Effector memory CD8-positive, alpha-beta T cell (primary cell): Measurements from ENCODE around the gene GAPDHS.
A peak's percentile ranks its signal among the peaks of the same experiment; 100 is the strongest.

Source experiments
- ATAC-seq: fragments of 150-1000 bp; cut with Tn5 transposase; replicated peaks from 2 replicates; pipeline ENCODE4 v1.10.0; 2021; ENCODE audit warnings: mild to moderate bottlenecking, moderate library complexity
- DNase-seq, 3 experiments: peaks; one replicate each; pipeline ENCODE4 v3.0.0; 2021
- H3K27ac Mint-ChIP-seq, 2 donors: one replicate each; pipeline ENCODE4 v1.8.0; 2022; ENCODE audit warnings: mild to moderate bottlenecking in 2 of 2, mixed read lengths in 2 of 2, moderate library complexity in 2 of 2
- H3K27me3 Mint-ChIP-seq, 2 donors: one replicate each; pipeline ENCODE4 v1.8.0; 2022; ENCODE audit warnings: mixed read lengths in 2 of 2
- H3K36me3 Mint-ChIP-seq: one replicate; pipeline ENCODE4 v1.8.0; 2022; ENCODE audit warnings: mild to moderate bottlenecking, moderate library complexity, mixed read lengths; ENCODE audit not compliant: insufficient read depth
- H3K4me1 Mint-ChIP-seq, 2 donors: one replicate each; pipeline ENCODE4 v1.8.0; 2022; ENCODE audit warnings: low read depth in 2 of 2, mixed read lengths in 2 of 2
- H3K4me3 Mint-ChIP-seq, 2 donors: one replicate each; pipeline ENCODE4 v1.8.0; 2022; ENCODE audit warnings: mild to moderate bottlenecking in 2 of 2, mixed read lengths in 2 of 2, moderate library complexity in 2 of 2
- H3K9me3 Mint-ChIP-seq, 2 donors: one replicate each; pipeline ENCODE4 v1.8.0; 2022; ENCODE audit warnings: mixed read lengths in 2 of 2

GAPDHS gene

GRCh38 chr19:35549879-35550523 lies 16.7 kb downstream of the GAPDHS start:
- peaks cover 12% of the 10 kb centered on the region for H3K36me3 Mint-ChIP-seq
- ATAC-seq = no peak
- peak overlapping the region in 1 of 2 donors; percentile 18 for H3K27ac Mint-ChIP-seq

GRCh38 chr19:35551091-35551810 lies 18.0 kb downstream of the GAPDHS start:
- Mint-ChIP-seq H3K9me3 (no peaks in the 10 kb centered on the region), H3K27ac (no peak overlapping the region), H3K4me3 (no peak overlapping the region), H3K4me1 (peaks cover 14 to 23% of the 10 kb centered on the region in 2 donors), H3K27me3 (no peaks in the 10 kb centered on the region), H3K36me3 (peaks cover 7% of the 10 kb centered on the region)
- ATAC-seq (no peak), DNase-seq (no peak)

More at GRCh38 chr19:35549879-35550523, 16.7 kb downstream of the GAPDHS start:
- DNase-seq = no peak
- Mint-ChIP-seq H3K4me3 (no peak overlapping the region), H3K27me3 (no peaks in the 10 kb centered on the region), H3K4me1 (peaks cover 17 to 29% of the 10 kb centered on the region in 2 donors), H3K9me3 (no peaks in the 10 kb centered on the region)

GRCh38 chr19:35552534-35553384 lies 19.5 kb downstream of the GAPDHS start:
- H3K9me3 Mint-ChIP-seq = no peaks in the 10 kb centered on the region
- DNase-seq (no peak), ATAC-seq (no peak)
- H3K36me3 Mint-ChIP-seq = no peaks in the 10 kb centered on the region
- no peak overlapping the region for H3K27ac Mint-ChIP-seq
- no peak overlapping the region for H3K4me3 Mint-ChIP-seq
- H3K4me1 Mint-ChIP-seq = peaks cover 11 to 15% of the 10 kb centered on the region in 2 donors
- peaks cover 0 to 10% of the 10 kb centered on the region in 2 donors for H3K27me3 Mint-ChIP-seq

DNA sequence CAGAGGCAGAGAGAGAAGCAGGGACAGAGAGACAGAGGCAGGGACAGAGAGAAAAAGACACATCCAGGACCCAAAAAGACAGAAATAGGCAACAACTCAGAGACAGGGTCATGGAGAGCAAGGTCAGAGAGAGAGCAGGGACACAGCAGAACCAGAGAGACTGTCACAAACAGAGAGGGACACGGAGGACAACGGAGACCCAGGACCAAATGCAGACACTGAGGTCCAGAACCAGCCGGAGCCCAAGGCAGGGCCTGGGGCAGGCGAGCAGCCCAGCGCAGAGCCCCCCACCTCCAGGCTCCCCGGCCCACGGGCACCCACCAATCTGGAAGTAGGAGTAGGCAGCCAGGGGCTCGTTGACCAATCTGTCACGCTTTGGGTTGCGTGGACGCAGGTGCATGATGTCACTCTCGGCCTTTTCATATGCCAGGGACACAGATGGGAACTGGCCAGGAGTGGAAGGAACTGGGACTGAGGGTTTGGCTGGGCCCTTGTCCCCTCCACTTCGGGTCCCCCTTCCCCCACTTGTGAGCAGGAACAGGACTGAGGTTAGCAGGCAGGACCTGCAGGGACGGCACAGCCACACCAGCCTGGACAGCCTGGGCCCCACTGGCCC lies 20.2 kb downstream of the GAPDHS start:
- H3K9me3 Mint-ChIP-seq = no peaks in the 10 kb centered on the region
- DNase-seq (no peak), ATAC-seq (no peak)
- peaks cover 9 to 14% of the 10 kb centered on the region in 2 donors for H3K4me1 Mint-ChIP-seq
- H3K27ac Mint-ChIP-seq = no peak overlapping the region
- H3K4me3 Mint-ChIP-seq = no peak overlapping the region
- H3K27me3 Mint-ChIP-seq = peaks cover 0 to 11% of the 10 kb centered on the region in 2 donors
- no peaks in the 10 kb centered on the region for H3K36me3 Mint-ChIP-seq

DNA sequence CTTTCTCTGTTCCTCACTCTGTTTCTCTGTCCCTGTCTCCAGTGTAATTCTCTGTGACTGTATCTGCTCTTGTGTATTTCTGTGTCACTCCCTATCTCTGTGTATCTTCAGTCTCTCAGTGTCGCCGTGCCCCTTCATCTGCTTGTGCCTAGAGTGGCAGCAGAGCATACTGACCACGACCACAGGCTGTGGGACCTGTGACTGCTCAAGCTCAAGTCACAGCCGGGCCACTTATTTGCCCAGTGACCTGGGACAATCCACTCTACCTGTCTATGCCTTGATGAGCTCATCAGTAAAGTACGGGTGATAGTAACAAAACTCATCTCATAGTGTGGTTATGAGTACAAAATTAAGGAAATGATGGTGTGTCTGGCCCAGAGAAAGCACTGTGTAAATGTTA lies 20.8 kb downstream of the GAPDHS start:
- H3K36me3 Mint-ChIP-seq = no peaks in the 10 kb centered on the region
- DNase-seq = no peak
- peaks cover 0 to 17% of the 10 kb centered on the region in 2 donors for H3K27me3 Mint-ChIP-seq
- no peak for ATAC-seq
- H3K4me3 Mint-ChIP-seq = no peak overlapping the region
- H3K4me1 Mint-ChIP-seq = peaks cover 4 to 8% of the 10 kb centered on the region in 2 donors
- H3K27ac Mint-ChIP-seq = no peak overlapping the region
- no peaks in the 10 kb centered on the region for H3K9me3 Mint-ChIP-seq

- H3K4me3 Mint-ChIP-seq = no peak overlapping the region
- ATAC-seq (no peak), DNase-seq (no peak)
- H3K4me1 Mint-ChIP-seq = peaks cover 4% of the 10 kb centered on the region in 2 donors
- no peaks in the 10 kb centered on the region for H3K36me3 Mint-ChIP-seq
- H3K27me3 Mint-ChIP-seq = peaks cover 13 to 31% of the 10 kb centered on the region in 2 donors
- no peak overlapping the region for H3K27ac Mint-ChIP-seq
- no peaks in the 10 kb centered on the region for H3K9me3 Mint-ChIP-seq
Measured at GRCh38 chr19:35555301-35556005, 22.2 kb downstream of the GAPDHS start.

- no peak for DNase-seq
- H3K27ac Mint-ChIP-seq = no peak overlapping the region
- H3K27me3 Mint-ChIP-seq = peaks cover 20 to 37% of the 10 kb centered on the region in 2 donors
Measured at GRCh38 chr19:35556025-35556590, 22.9 kb downstream of the GAPDHS start.

GRCh38 chr19:35556846-35557538 lies 23.7 kb downstream of the GAPDHS start:
- Mint-ChIP-seq H3K4me1 (peaks cover 4% of the 10 kb centered on the region in 2 donors), H3K9me3 (no peaks in the 10 kb centered on the region), H3K4me3 (peak overlapping the region; percentile 64 to 66), H3K27me3 (peaks cover 28 to 46% of the 10 kb centered on the region in 2 donors), H3K36me3 (no peaks in the 10 kb centered on the region), H3K27ac (no peak overlapping the region)
- DNase-seq (no peak), ATAC-seq (no peak)

More at GRCh38 chr19:35556025-35556590, 22.9 kb downstream of the GAPDHS start:
- H3K4me3 Mint-ChIP-seq = peak overlapping the region in 1 of 2 donors; percentile 2
- no peaks in the 10 kb centered on the region for H3K36me3 Mint-ChIP-seq
- no peaks in the 10 kb centered on the region for H3K9me3 Mint-ChIP-seq
- ATAC-seq = no peak
- H3K4me1 Mint-ChIP-seq = peaks cover 4% of the 10 kb centered on the region in 2 donors

GRCh38 chr19:35557539-35558399 lies 24.5 kb downstream of the GAPDHS start:
- H3K27ac Mint-ChIP-seq = peak overlapping the region in 1 of 2 donors; percentile 18
- H3K27me3 Mint-ChIP-seq = peaks cover 36 to 54% of the 10 kb centered on the region in 2 donors
- H3K4me1 Mint-ChIP-seq = peaks cover 4% of the 10 kb centered on the region in 2 donors
- no peaks in the 10 kb centered on the region for H3K9me3 Mint-ChIP-seq
- peak overlapping the region; percentile 64 to 66 for H3K4me3 Mint-ChIP-seq
- ATAC-seq = peak; percentile 70
- DNase-seq = peak in 2 of 3 experiments; percentile 11 to 19
- H3K36me3 Mint-ChIP-seq = no peaks in the 10 kb centered on the region

GRCh38 chr19:35558400-35559280 lies 25.4 kb downstream of the GAPDHS start:
- Mint-ChIP-seq H3K4me3 (peak overlapping the region in 1 of 2 donors; percentile 41), H3K9me3 (no peaks in the 10 kb centered on the region), H3K27me3 (peaks cover 44 to 62% of the 10 kb centered on the region in 2 donors), H3K27ac (no peak overlapping the region), H3K4me1 (peaks cover 4% of the 10 kb centered on the region in 2 donors), H3K36me3 (no peaks in the 10 kb centered on the region)
- no peak for ATAC-seq
- DNase-seq = no peak
